Measurements from ENCODE around the gene PNMA6E.

DNA sequence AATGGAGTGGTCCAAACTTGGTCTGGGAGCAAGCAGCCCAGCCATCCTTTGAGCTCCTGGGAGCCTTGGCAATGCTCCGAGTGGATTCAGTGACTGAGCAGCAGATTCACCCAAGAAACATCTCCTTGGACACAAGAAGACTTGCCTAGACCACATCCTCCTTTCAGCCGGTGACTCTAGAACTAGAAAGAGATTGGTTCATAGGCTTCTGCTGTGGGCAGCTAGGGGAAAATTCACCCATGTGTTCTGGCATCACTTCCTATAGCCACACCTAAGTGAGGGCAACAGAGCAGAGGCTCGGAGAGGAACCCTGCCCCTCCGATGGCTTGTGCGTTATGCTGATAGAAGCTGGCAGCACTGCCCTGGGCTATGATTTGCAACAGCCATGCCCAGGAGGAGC lies 51.2 kb downstream of the PNMA6E start:
- TF ChIP-seq MYC (IDR thresholded peaks at IDR 0.05; ENCODE audit: low read depth, low read length): no peak
- TF ChIP-seq, protein P1, sequence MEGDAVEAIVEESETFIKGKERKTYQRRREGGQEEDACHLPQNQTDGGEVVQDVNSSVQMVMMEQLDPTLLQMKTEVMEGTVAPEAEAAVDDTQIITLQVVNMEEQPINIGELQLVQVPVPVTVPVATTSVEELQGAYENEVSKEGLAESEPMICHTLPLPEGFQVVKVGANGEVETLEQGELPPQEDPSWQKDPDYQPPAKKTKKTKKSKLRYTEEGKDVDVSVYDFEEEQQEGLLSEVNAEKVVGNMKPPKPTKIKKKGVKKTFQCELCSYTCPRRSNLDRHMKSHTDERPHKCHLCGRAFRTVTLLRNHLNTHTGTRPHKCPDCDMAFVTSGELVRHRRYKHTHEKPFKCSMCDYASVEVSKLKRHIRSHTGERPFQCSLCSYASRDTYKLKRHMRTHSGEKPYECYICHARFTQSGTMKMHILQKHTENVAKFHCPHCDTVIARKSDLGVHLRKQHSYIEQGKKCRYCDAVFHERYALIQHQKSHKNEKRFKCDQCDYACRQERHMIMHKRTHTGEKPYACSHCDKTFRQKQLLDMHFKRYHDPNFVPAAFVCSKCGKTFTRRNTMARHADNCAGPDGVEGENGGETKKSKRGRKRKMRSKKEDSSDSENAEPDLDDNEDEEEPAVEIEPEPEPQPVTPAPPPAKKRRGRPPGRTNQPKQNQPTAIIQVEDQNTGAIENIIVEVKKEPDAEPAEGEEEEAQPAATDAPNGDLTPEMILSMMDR (IDR thresholded peaks at IDR 0.05; ENCODE audit: low read depth, low read length): no peak
